WTC11 (cell line): ENCODE results near the gene PGM3. TPM values are rescaled to one million over a fixed set of nuclear protein-coding genes. Genes with fewer than 3 reads are reported as not detected.

Experiments
- ATAC-seq: fragments of 200-7000 bp; cut with Tn5 transposase; 2 replicates; pipeline ENCODE4 v1.10.0; 2021; ENCODE audit warnings: mild to moderate bottlenecking, moderate library complexity
- CTCF ChIA-PET: fragments of 300-600 bp; sonication (Branson Sonifier 250); formaldehyde crosslinking; loops from one replicate; lab custom pipeline; 2021; ENCODE audit warnings: antibody characterized with exemption; lab: Charles Lee
- POLR2A ChIA-PET: fragments of 350-600 bp; sonication (Branson Sonifier 250); formaldehyde crosslinking; loops from one replicate; lab custom pipeline; 2021; ENCODE audit warnings: antibody characterized with exemption; lab: Charles Lee
- DNase-seq: peaks from one replicate; pipeline ENCODE4 v3.0.0; 2021; ENCODE audit warnings: low spot score
- H3K27ac Mint-ChIP-seq: 2 replicates; pipeline ENCODE4 v1.8.0; 2021; ENCODE audit warnings: mixed read lengths
- H3K27me3 Mint-ChIP-seq: 2 replicates; pipeline ENCODE4 v1.8.0; 2021; ENCODE audit warnings: low read depth, mild to moderate bottlenecking, moderate library complexity, mixed read lengths
- H3K36me3 Mint-ChIP-seq: 2 replicates; pipeline ENCODE4 v1.8.0; 2021; ENCODE audit warnings: mixed read lengths
- H3K4me1 Mint-ChIP-seq: 2 replicates; pipeline ENCODE4 v1.8.0; 2022; ENCODE audit warnings: mixed read lengths
- H3K4me3 Mint-ChIP-seq: 2 replicates; pipeline ENCODE4 v1.8.0; 2021; ENCODE audit warnings: mild to moderate bottlenecking, moderate library complexity, mixed read lengths
- H3K9me3 Mint-ChIP-seq: 2 replicates; pipeline ENCODE4 v1.8.0; 2021; ENCODE audit warnings: mixed read lengths
- ARID4B ChIP-seq: sonication (generic); formaldehyde crosslinking; IDR thresholded peaks from 2 replicates; pipeline ENCODE4 v1.8.0; 2023; ENCODE audit warnings: missing genetic modification reagents, mild to moderate bottlenecking, borderline replicate concordance
- ATF2 ChIP-seq: sonication (generic); formaldehyde crosslinking; IDR thresholded peaks from 2 replicates; pipeline ENCODE4 v1.8.1; 2022; ENCODE audit warnings: low read depth, missing genetic modification reagents, borderline replicate concordance
- JUN ChIP-seq: sonication (generic); formaldehyde crosslinking; IDR thresholded peaks from 2 replicates; pipeline ENCODE4 v1.8.0; 2023; ENCODE audit warnings: mild to moderate bottlenecking, missing genetic modification reagents
- MXD4 ChIP-seq: fragments of 250-450 bp; sonication (Bioruptor Pico); IDR thresholded peaks from 2 replicates; pipeline ENCODE4 v1.8.0; 2021; ENCODE audit warnings: mild to moderate bottlenecking, moderate library complexity, borderline replicate concordance
- NFE2L1 ChIP-seq: sonication (generic); formaldehyde crosslinking; IDR thresholded peaks from 2 replicates; pipeline ENCODE4 v1.8.1; 2023; ENCODE audit warnings: missing genetic modification reagents
- RELA ChIP-seq: sonication (generic); formaldehyde crosslinking; IDR thresholded peaks from 2 replicates; pipeline ENCODE4 v1.8.1; 2022; ENCODE audit warnings: missing genetic modification reagents, mild to moderate bottlenecking, borderline replicate concordance
- SMAD3 ChIP-seq: sonication (generic); formaldehyde crosslinking; IDR thresholded peaks from 2 replicates; pipeline ENCODE4 v1.8.0; 2022; ENCODE audit warnings: missing genetic modification reagents, mild to moderate bottlenecking, borderline replicate concordance
- SP1 ChIP-seq: sonication (generic); formaldehyde crosslinking; conservative IDR thresholded peaks from 2 replicates; pipeline ENCODE4 v1.8.1; 2022; ENCODE audit warnings: missing genetic modification reagents
- TCF7 ChIP-seq: sonication (generic); formaldehyde crosslinking; IDR thresholded peaks from 2 replicates; pipeline ENCODE4 v1.8.0; 2022; ENCODE audit warnings: mild to moderate bottlenecking, low read depth, missing genetic modification reagents, moderate library complexity
- ZNF396 ChIP-seq: fragments of 250-450 bp; sonication (Bioruptor Pico); IDR thresholded peaks from 2 replicates; pipeline ENCODE4 v1.8.0; 2021; ENCODE audit warnings: mild to moderate bottlenecking, moderate library complexity, borderline replicate concordance
- total RNA-seq: library from RNA; stranded (reverse); gene quantifications from 3 replicates; pipeline ENCODE4 v1.2.3, GENCODE V29; 2021
- TF ChIP-seq, protein P1 (sequence below): sonication (generic); formaldehyde crosslinking; IDR thresholded peaks from 2 replicates; pipeline ENCODE4 v1.8.1; 2023; ENCODE audit warnings: mild to moderate bottlenecking, missing genetic modification reagents, moderate library complexity
- TF ChIP-seq, protein P2 (sequence below): fragments of 200-600 bp; IDR thresholded peaks from 2 replicates; pipeline ENCODE4 v1.8.0; 2022; ENCODE audit warnings: antibody characterized with exemption
- TF ChIP-seq, protein P3 (sequence below): sonication (generic); formaldehyde crosslinking; IDR thresholded peaks from 2 replicates; pipeline ENCODE4 v1.8.1; 2022; ENCODE audit warnings: mild to moderate bottlenecking, missing genetic modification reagents, moderate library complexity, borderline replicate concordance
- TF ChIP-seq, protein P4 (sequence below): sonication (generic); formaldehyde crosslinking; IDR thresholded peaks from 2 replicates; pipeline ENCODE4 v1.8.1; 2023; ENCODE audit warnings: mild to moderate bottlenecking, missing genetic modification reagents, borderline replicate concordance
- TF ChIP-seq, protein P5 (sequence below): sonication (generic); formaldehyde crosslinking; IDR thresholded peaks from 2 replicates; pipeline ENCODE4 v1.8.0; 2022; ENCODE audit warnings: missing genetic modification reagents

The PGM3 gene
- total RNA-seq, 1 experiment from 2014 or later = 70.0 TPM

GRCh38 chr6:83215131-83216047 is 22.3 kb upstream of the PGM3 start:
- DNase-seq = peak; percentile 49
- no peaks in the 10 kb centered on the region for H3K36me3 Mint-ChIP-seq
- POLR2A ChIA-PET = interaction anchor here (1.0 kb wide), 1 partner anchor 148 kb away, joined by 4 read pairs; the partner anchor contains the start of gene DOP1A
- H3K4me1 Mint-ChIP-seq = no peaks in the 10 kb centered on the region
- no peak for TF ChIP-seq SMAD3
- TF ChIP-seq RELA (CRISPR knock-in tag) = no peak
- no peak for TF ChIP-seq JUN (CRISPR knock-in tag)
- TF ChIP-seq, protein P1, sequence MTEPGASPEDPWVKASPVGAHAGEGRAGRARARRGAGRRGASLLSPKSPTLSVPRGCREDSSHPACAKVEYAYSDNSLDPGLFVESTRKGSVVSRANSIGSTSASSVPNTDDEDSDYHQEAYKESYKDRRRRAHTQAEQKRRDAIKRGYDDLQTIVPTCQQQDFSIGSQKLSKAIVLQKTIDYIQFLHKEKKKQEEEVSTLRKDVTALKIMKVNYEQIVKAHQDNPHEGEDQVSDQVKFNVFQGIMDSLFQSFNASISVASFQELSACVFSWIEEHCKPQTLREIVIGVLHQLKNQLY = no peak
- TF ChIP-seq TCF7 (CRISPR knock-in tag) = no peak
- TF ChIP-seq ZNF396 (CRISPR knock-in tag) = no peak
- TF ChIP-seq, protein P2, sequence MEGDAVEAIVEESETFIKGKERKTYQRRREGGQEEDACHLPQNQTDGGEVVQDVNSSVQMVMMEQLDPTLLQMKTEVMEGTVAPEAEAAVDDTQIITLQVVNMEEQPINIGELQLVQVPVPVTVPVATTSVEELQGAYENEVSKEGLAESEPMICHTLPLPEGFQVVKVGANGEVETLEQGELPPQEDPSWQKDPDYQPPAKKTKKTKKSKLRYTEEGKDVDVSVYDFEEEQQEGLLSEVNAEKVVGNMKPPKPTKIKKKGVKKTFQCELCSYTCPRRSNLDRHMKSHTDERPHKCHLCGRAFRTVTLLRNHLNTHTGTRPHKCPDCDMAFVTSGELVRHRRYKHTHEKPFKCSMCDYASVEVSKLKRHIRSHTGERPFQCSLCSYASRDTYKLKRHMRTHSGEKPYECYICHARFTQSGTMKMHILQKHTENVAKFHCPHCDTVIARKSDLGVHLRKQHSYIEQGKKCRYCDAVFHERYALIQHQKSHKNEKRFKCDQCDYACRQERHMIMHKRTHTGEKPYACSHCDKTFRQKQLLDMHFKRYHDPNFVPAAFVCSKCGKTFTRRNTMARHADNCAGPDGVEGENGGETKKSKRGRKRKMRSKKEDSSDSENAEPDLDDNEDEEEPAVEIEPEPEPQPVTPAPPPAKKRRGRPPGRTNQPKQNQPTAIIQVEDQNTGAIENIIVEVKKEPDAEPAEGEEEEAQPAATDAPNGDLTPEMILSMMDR = peak; percentile 44
- TF ChIP-seq SP1 (CRISPR knock-in tag) = no peak
- ATAC-seq = peak; percentile 97
- no peaks in the 10 kb centered on the region for H3K9me3 Mint-ChIP-seq
- H3K27me3 Mint-ChIP-seq = no peaks in the 10 kb centered on the region
- H3K27ac Mint-ChIP-seq = no peak overlapping the region
- no peak overlapping the region for H3K4me3 Mint-ChIP-seq
- CTCF ChIA-PET = interaction anchor here (0.6 to 2.9 kb wide), 15 partner anchors 9 to 321 kb away, joined by 3 to 60 read pairs (median 6); partner anchors contain the start of genes DOP1A, PRSS35, RWDD2A and UBE3D

DNA sequence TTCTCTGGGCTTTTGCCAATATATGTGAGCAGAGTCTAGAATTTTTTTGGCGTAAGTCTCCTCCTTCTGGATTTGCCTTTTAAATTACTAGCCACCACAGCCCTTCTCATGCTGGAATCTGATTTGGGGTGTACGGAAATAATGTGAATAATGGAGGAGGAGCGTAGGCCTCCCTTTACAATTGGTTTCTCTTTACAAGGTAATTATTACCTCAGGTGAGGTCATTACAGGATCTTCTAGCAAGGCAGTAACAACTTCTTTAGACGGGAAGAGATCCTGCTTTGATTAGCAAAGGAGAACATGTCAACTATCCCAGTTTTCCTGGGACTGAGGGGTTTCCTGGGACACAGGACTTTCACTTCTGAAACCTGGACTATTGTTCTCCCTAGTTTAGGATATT is 9.0 kb upstream of the PGM3 start:
- ChIA-PET POLR2A (no interaction called here), CTCF (no interaction called here)
- DNase-seq (no peak), ATAC-seq (no peak)
- Mint-ChIP-seq H3K9me3 (peaks cover 3% of the 10 kb centered on the region; the same call in 1 of the 2 replicates), H3K27me3 (no peaks in the 10 kb centered on the region), H3K36me3 (peaks cover 4% of the 10 kb centered on the region), H3K4me1 (no peaks in the 10 kb centered on the region), H3K27ac (no peak overlapping the region), H3K4me3 (no peak overlapping the region)
- TF ChIP-seq ATF2 (CRISPR knock-in tag) (no peak), NFE2L1 (CRISPR knock-in tag) (no peak), MXD4 (no peak), ARID4B (CRISPR knock-in tag) (no peak)
- TF ChIP-seq, protein P3, sequence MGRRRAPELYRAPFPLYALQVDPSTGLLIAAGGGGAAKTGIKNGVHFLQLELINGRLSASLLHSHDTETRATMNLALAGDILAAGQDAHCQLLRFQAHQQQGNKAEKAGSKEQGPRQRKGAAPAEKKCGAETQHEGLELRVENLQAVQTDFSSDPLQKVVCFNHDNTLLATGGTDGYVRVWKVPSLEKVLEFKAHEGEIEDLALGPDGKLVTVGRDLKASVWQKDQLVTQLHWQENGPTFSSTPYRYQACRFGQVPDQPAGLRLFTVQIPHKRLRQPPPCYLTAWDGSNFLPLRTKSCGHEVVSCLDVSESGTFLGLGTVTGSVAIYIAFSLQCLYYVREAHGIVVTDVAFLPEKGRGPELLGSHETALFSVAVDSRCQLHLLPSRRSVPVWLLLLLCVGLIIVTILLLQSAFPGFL (CRISPR knock-in tag) = no peak
- TF ChIP-seq, protein P4, sequence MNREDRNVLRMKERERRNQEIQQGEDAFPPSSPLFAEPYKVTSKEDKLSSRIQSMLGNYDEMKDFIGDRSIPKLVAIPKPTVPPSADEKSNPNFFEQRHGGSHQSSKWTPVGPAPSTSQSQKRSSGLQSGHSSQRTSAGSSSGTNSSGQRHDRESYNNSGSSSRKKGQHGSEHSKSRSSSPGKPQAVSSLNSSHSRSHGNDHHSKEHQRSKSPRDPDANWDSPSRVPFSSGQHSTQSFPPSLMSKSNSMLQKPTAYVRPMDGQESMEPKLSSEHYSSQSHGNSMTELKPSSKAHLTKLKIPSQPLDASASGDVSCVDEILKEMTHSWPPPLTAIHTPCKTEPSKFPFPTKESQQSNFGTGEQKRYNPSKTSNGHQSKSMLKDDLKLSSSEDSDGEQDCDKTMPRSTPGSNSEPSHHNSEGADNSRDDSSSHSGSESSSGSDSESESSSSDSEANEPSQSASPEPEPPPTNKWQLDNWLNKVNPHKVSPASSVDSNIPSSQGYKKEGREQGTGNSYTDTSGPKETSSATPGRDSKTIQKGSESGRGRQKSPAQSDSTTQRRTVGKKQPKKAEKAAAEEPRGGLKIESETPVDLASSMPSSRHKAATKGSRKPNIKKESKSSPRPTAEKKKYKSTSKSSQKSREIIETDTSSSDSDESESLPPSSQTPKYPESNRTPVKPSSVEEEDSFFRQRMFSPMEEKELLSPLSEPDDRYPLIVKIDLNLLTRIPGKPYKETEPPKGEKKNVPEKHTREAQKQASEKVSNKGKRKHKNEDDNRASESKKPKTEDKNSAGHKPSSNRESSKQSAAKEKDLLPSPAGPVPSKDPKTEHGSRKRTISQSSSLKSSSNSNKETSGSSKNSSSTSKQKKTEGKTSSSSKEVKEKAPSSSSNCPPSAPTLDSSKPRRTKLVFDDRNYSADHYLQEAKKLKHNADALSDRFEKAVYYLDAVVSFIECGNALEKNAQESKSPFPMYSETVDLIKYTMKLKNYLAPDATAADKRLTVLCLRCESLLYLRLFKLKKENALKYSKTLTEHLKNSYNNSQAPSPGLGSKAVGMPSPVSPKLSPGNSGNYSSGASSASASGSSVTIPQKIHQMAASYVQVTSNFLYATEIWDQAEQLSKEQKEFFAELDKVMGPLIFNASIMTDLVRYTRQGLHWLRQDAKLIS (CRISPR knock-in tag) = no peak
- TF ChIP-seq, protein P5, sequence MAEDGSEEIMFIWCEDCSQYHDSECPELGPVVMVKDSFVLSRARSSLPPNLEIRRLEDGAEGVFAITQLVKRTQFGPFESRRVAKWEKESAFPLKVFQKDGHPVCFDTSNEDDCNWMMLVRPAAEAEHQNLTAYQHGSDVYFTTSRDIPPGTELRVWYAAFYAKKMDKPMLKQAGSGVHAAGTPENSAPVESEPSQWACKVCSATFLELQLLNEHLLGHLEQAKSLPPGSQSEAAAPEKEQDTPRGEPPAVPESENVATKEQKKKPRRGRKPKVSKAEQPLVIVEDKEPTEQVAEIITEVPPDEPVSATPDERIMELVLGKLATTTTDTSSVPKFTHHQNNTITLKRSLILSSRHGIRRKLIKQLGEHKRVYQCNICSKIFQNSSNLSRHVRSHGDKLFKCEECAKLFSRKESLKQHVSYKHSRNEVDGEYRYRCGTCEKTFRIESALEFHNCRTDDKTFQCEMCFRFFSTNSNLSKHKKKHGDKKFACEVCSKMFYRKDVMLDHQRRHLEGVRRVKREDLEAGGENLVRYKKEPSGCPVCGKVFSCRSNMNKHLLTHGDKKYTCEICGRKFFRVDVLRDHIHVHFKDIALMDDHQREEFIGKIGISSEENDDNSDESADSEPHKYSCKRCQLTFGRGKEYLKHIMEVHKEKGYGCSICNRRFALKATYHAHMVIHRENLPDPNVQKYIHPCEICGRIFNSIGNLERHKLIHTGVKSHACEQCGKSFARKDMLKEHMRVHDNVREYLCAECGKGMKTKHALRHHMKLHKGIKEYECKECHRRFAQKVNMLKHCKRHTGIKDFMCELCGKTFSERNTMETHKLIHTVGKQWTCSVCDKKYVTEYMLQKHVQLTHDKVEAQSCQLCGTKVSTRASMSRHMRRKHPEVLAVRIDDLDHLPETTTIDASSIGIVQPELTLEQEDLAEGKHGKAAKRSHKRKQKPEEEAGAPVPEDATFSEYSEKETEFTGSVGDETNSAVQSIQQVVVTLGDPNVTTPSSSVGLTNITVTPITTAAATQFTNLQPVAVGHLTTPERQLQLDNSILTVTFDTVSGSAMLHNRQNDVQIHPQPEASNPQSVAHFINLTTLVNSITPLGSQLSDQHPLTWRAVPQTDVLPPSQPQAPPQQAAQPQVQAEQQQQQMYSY (CRISPR knock-in tag) = no peak
